ENCODE measurements around the gene IYD.
"Not testable (repeated sequence)": the region's sequence is repeated elsewhere in the genome, so short reads cannot be mapped to it uniquely, and the experiment has no call there.

The IYD gene

GRCh38 chr6:150435832-150436231, 67.0 kb downstream of the IYD start:
- no peak for DNase-seq

GRCh38 chr6:150439373-150439772, 70.6 kb downstream of the IYD start:
- DNase-seq: no peak

GRCh38 chr6:150443621-150444020, 74.8 kb downstream of the IYD start:
- DNase-seq: no peak

GRCh38 chr6:150444308-150444707, 75.5 kb downstream of the IYD start:
- DNase-seq: no peak

- DNase-seq: no peak
Measured at GRCh38 chr6:150445486-150445885, 76.7 kb downstream of the IYD start.

GRCh38 chr6:150448221-150448620, 79.4 kb downstream of the IYD start:
- no peak for DNase-seq

GRCh38 chr6:150449055-150449454, 80.2 kb downstream of the IYD start:
- DNase-seq: not testable (repeated sequence)

- no peak for DNase-seq
Measured at GRCh38 chr6:150450918-150451317, 82.1 kb downstream of the IYD start.

- DNase-seq: no peak
Measured at GRCh38 chr6:150451807-150452427, 83.1 kb downstream of the IYD start.

GRCh38 chr6:150452428-150453243, 83.8 kb downstream of the IYD start:
- DNase-seq: no peak

- DNase-seq: no peak
Measured at GRCh38 chr6:150453357-150453756, 84.5 kb downstream of the IYD start.
